SK-N-SH treated with all-trans-retinoic acid at 6 μM for 48 hours (cell line): ENCODE measurements around the gene SMOC2.

ENCODE experiments used
- ATAC-seq: fragments of 200-7000 bp; cut with Tn5 transposase; 3 replicates; pipeline ENCODE4 v1.9.1; 2020; ENCODE audit warnings: mild to moderate bottlenecking, moderate library complexity
- ARNTL ChIP-seq: fragments of 450-650 bp; formaldehyde crosslinking; IDR thresholded peaks from 2 replicates; pipeline ENCODE4 v1.5.0; 2020; ENCODE audit warnings: low read depth, mild to moderate bottlenecking, moderate library complexity, borderline replicate concordance
- BACH2 ChIP-seq: fragments of 250-450 bp; sonication (Bioruptor Pico); IDR thresholded peaks from 2 replicates; pipeline ENCODE4 v1.9.0; 2021; ENCODE audit warnings: mild to moderate bottlenecking, borderline replicate concordance
- GLIS3 ChIP-seq: fragments of 250-450 bp; sonication (Bioruptor Pico); IDR thresholded peaks from 2 replicates; pipeline ENCODE4 v1.5.0; 2020; ENCODE audit warnings: mild to moderate bottlenecking, moderate library complexity
- OSR1 ChIP-seq: fragments of 250-450 bp; sonication (Bioruptor Pico); IDR thresholded peaks from 2 replicates; pipeline ENCODE4 v1.8.0; 2022; ENCODE audit warnings: moderate library complexity, mild to moderate bottlenecking, inconsistent platforms
- PPARA ChIP-seq: fragments of 250-450 bp; sonication (Bioruptor Pico); IDR thresholded peaks from 2 replicates; pipeline ENCODE4 v1.5.0; 2020; ENCODE audit warnings: mild to moderate bottlenecking, borderline replicate concordance
- RARB ChIP-seq: fragments of 250-450 bp; sonication (Bioruptor Pico); IDR thresholded peaks from 2 replicates; pipeline ENCODE4 v1.8.0; 2021; ENCODE audit warnings: mild to moderate bottlenecking, moderate library complexity
- TCF4 ChIP-seq: fragments of 250-450 bp; sonication (Bioruptor Pico); IDR thresholded peaks from 2 replicates; pipeline ENCODE4 v1.8.0; 2021; ENCODE audit warnings: mild to moderate bottlenecking, moderate library complexity, borderline replicate concordance
- TSHZ2 ChIP-seq: fragments of 250-450 bp; sonication (Bioruptor Pico); IDR thresholded peaks from 2 replicates; pipeline ENCODE4 v1.5.0; 2020; ENCODE audit warnings: mild to moderate bottlenecking, moderate library complexity
- ZC3H10 ChIP-seq: fragments of 250-450 bp; sonication (Bioruptor Pico); IDR thresholded peaks from 2 replicates; pipeline ENCODE4 v1.5.1; 2021; ENCODE audit warnings: mild to moderate bottlenecking, moderate library complexity
- ZFP3 ChIP-seq: fragments of 250-450 bp; sonication (Bioruptor Pico); IDR thresholded peaks from 2 replicates; pipeline ENCODE4 v1.5.0; 2020; ENCODE audit warnings: mild to moderate bottlenecking, moderate library complexity
- ZFP30 ChIP-seq: fragments of 450-650 bp; formaldehyde crosslinking; IDR thresholded peaks from 2 replicates; pipeline ENCODE4 v1.5.0; 2022; ENCODE audit warnings: mild to moderate bottlenecking, moderate library complexity
- ZNF565 ChIP-seq: fragments of 450-650 bp; formaldehyde crosslinking; conservative IDR thresholded peaks from 2 replicates; pipeline ENCODE4 v1.5.0; 2020; ENCODE audit warnings: low read depth, mild to moderate bottlenecking, moderate library complexity
- ZNF70 ChIP-seq: fragments of 450-650 bp; formaldehyde crosslinking; IDR thresholded peaks from 2 replicates; pipeline ENCODE4 v1.5.0; 2020; ENCODE audit warnings: mild to moderate bottlenecking, moderate library complexity
- TF ChIP-seq, protein P1 (sequence below): fragments of 250-450 bp; sonication (Bioruptor Pico); IDR thresholded peaks from 2 replicates; pipeline ENCODE4 v1.5.1; 2021; ENCODE audit warnings: mild to moderate bottlenecking, moderate library complexity
- TF ChIP-seq, protein P2 (sequence below): fragments of 250-450 bp; sonication (Bioruptor Pico); IDR thresholded peaks from 2 replicates; pipeline ENCODE4 v1.8.0; 2021; ENCODE audit warnings: low read depth, mild to moderate bottlenecking, moderate library complexity, borderline replicate concordance
- TF ChIP-seq, protein P3 (sequence below): fragments of 250-450 bp; sonication (Bioruptor Pico); IDR thresholded peaks from 2 replicates; pipeline ENCODE4 v1.5.1; 2020; ENCODE audit warnings: low read depth, mild to moderate bottlenecking, moderate library complexity

SMOC2 gene

DNA sequence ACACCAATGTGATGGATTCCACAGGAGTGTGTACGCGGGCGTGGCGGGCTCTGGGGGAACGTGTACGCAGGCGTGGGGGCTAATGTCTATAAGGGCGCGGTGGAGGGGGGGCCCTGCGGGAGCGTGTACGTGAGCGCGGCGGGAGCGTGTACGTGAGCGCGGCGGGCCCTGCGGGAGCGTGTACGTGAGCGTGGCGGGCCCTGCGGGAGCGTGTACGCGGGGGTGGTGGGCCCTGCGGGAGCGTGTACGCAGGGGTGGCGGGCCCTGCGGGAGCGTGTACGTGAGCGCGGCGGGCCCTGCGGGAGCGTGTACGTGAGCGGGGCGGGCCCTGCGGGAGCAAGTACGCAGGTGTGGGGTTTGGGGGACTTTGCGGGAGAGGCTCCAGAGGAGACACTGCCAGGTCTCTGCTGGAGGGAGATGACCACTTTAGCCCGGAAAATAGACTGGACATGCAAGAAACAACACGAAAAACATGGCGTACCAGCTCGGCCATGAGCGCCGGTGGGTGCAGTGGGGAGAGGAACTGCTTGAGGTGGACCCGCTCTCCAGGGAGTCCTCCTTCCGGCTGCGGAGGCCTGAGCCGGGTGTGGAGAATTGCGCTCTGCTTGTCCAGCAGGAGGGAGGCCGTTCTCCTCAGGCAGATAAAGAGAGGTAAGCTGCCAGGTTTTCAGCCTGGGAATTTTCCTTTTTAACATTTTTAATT lies 27.8 kb upstream of the SMOC2 start:
- TF ChIP-seq ZFP3 (no peak), ARNTL (no peak), ZNF565 (no peak), BACH2 (no peak), ZNF70 (CRISPR knock-in tag) (no peak), RARB (CRISPR knock-in tag) (no peak), GLIS3 (CRISPR knock-in tag) (no peak), ZC3H10 (CRISPR knock-in tag) (no peak), TCF4 (no peak), TSHZ2 (CRISPR knock-in tag) (no peak), OSR1 (CRISPR knock-in tag) (no peak)
- TF ChIP-seq, protein P1, sequence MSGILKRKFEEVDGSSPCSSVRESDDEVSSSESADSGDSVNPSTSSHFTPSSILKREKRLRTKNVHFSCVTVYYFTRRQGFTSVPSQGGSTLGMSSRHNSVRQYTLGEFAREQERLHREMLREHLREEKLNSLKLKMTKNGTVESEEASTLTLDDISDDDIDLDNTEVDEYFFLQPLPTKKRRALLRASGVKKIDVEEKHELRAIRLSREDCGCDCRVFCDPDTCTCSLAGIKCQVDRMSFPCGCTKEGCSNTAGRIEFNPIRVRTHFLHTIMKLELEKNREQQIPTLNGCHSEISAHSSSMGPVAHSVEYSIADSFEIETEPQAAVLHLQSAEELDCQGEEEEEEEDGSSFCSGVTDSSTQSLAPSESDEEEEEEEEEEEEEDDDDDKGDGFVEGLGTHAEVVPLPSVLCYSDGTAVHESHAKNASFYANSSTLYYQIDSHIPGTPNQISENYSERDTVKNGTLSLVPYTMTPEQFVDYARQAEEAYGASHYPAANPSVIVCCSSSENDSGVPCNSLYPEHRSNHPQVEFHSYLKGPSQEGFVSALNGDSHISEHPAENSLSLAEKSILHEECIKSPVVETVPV: no peak
- TF ChIP-seq, all 23 proteins: peak for 0
- ATAC-seq: no peak

DNA sequence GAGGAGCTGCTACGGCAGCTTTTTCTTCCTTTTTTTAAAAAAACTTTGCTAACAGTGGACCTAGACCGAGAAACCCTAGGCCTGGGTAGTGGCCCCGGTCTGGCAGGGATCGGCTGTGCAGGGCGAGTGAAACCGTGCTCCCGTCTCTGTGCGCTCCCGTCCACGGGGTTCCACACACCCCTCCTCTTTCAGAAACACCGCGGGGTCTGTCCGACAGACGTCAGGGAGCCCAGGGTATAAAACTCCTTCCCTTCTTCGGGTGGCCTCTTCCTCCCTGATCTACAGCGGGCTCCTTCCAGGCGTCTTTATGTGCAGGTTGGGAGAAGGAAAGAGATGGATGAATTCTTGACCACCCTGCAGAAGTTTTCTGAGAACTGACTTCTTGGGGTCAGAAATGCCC lies 27.1 kb upstream of the SMOC2 start:
- TF ChIP-seq BACH2 (no peak), ZNF565 (no peak), ZFP30 (CRISPR knock-in tag) (no peak)
- TF ChIP-seq, protein P2, sequence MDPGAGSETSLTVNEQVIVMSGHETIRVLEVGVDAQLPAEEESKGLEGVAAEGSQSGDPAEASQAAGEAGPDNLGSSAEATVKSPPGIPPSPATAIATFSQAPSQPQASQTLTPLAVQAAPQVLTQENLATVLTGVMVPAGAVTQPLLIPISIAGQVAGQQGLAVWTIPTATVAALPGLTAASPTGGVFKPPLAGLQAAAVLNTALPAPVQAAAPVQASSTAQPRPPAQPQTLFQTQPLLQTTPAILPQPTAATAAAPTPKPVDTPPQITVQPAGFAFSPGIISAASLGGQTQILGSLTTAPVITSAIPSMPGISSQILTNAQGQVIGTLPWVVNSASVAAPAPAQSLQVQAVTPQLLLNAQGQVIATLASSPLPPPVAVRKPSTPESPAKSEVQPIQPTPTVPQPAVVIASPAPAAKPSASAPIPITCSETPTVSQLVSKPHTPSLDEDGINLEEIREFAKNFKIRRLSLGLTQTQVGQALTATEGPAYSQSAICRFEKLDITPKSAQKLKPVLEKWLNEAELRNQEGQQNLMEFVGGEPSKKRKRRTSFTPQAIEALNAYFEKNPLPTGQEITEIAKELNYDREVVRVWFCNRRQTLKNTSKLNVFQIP (CRISPR knock-in tag): no peak
- ATAC-seq: no peak

DNA sequence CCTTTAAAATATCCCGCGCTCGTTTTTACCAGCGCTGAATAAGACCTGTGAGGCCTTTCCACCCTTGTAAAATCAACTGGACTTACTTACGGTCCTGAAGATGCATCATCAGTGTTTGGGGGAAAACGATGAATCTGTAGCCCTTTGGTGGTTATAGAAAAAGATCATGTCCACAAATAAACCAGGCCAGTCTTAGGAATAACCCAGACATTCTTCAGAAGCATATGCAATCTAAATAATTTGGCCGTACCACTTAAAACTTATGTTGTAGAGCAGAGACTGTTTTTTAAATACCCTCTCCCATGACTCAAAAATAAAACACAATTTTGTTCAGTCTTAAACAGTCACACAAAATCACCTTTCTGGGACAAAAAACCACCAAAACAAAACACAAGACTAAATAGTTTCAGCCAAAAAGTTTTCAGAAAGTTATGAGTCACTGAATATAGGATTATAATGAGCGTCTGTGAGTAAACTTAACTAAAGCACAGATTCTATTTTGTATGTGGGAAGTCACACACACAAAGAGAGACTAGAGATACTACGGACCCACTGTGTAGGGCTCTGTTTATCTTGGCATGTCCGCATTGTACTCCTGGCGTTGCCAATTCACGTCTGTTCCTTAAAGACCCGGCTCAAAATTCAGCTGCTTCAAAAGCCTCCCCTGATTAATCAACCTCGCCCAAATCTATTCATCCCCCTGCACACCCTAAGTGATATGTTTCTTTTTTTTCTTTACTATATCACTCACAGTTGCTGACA lies 26.5 kb upstream of the SMOC2 start:
- ATAC-seq: no peak
- TF ChIP-seq ZC3H10 (CRISPR knock-in tag): no peak
- TF ChIP-seq, protein P1: no peak
- no peak for TF ChIP-seq TSHZ2 (CRISPR knock-in tag)
- TF ChIP-seq PPARA (CRISPR knock-in tag): no peak
- TF ChIP-seq ZNF565: no peak
- TF ChIP-seq ZNF70 (CRISPR knock-in tag): no peak
- TF ChIP-seq, protein P3, sequence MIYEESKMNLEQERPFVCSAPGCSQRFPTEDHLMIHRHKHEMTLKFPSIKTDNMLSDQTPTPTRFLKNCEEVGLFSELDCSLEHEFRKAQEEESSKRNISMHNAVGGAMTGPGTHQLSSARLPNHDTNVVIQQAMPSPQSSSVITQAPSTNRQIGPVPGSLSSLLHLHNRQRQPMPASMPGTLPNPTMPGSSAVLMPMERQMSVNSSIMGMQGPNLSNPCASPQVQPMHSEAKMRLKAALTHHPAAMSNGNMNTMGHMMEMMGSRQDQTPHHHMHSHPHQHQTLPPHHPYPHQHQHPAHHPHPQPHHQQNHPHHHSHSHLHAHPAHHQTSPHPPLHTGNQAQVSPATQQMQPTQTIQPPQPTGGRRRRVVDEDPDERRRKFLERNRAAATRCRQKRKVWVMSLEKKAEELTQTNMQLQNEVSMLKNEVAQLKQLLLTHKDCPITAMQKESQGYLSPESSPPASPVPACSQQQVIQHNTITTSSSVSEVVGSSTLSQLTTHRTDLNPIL (CRISPR knock-in tag): no peak
- TF ChIP-seq, all 23 proteins: peak for 0
